IPS DF 19.7 (cell line): ENCODE results near the gene EDARADD.
A peak's percentile ranks its signal among the peaks of the same experiment; 100 is the strongest.

Source experiments
- DNase-seq: peaks from one replicate; pipeline ENCODE4 v3.0.0-alpha.2; 2013; ENCODE audit warnings: low read depth, low spot score

Gene EDARADD

GRCh38 chr1:236514703-236515442, 120.8 kb downstream of the EDARADD start:
- no peak for DNase-seq

- DNase-seq, result no peak
Observed at GRCh38 chr1:236515443-236515958, 121.4 kb downstream of the EDARADD start.

GRCh38 chr1:236516929-236517704, 123.0 kb downstream of the EDARADD start:
- no peak for DNase-seq

GRCh38 chr1:236518322-236518721, 124.2 kb downstream of the EDARADD start:
- no peak for DNase-seq

GRCh38 chr1:236520445-236521005, 126.4 kb downstream of the EDARADD start:
- no peak for DNase-seq

GRCh38 chr1:236522937-236523703, 129.0 kb downstream of the EDARADD start:
- no peak for DNase-seq

- no peak for DNase-seq
Observed at GRCh38 chr1:236523704-236524141, 129.6 kb downstream of the EDARADD start, which contains the start of gene LGALS8. Gene LGALS8 (plus strand): TSS chr1:236523982. CDS start chr1:236526071, 2,089 bp downstream.

GRCh38 chr1:236524142-236524894, 130.2 kb downstream of the EDARADD start:
- peak; percentile 57 for DNase-seq

- DNase-seq, result no peak
Observed at GRCh38 chr1:236524895-236525184, 130.8 kb downstream of the EDARADD start.

- no peak for DNase-seq
Observed at GRCh38 chr1:236526079-236526478, 132.0 kb downstream of the EDARADD start.

GRCh38 chr1:236530286-236530685, 136.2 kb downstream of the EDARADD start:
- DNase-seq, result no peak

GRCh38 chr1:236530959-236531358, 136.9 kb downstream of the EDARADD start:
- no peak for DNase-seq

- DNase-seq, result no peak
Observed at GRCh38 chr1:236532850-236533249, 138.8 kb downstream of the EDARADD start.

- DNase-seq, result no peak
Observed at GRCh38 chr1:236534151-236534651, 140.1 kb downstream of the EDARADD start.
